H9 (cell line): Measurements from ENCODE around the gene EML5. TPM values are rescaled to one million over a fixed set of nuclear protein-coding genes. Genes with fewer than 3 reads are reported as not detected.

ENCODE experiments used
- DNase-seq: peaks from one replicate; pipeline ENCODE4 v3.0.0-alpha.2; 2017
- H2AFZ ChIP-seq: one replicate; pipeline ENCODE4 v1.6.1; 2013; ENCODE audit warnings: mild to moderate bottlenecking, low read length, control low read depth, moderate library complexity
- H2AK5ac ChIP-seq: 2 replicates; pipeline ENCODE4 v1.6.1; 2013; ENCODE audit warnings: low read length, control low read depth, mixed read lengths; ENCODE audit not compliant: insufficient read length
- H2BK120ac ChIP-seq: one replicate; pipeline ENCODE4 v1.6.1; 2013; ENCODE audit warnings: low read depth, mild to moderate bottlenecking, low read length, control low read depth, inconsistent platforms; ENCODE audit not compliant: poor library complexity, severe bottlenecking
- H2BK12ac ChIP-seq: 2 replicates; pipeline ENCODE4 v1.6.1; 2013; ENCODE audit warnings: low read length, control low read depth, mixed read lengths, low read depth; ENCODE audit not compliant: insufficient read length
- H2BK15ac ChIP-seq: 2 replicates; pipeline ENCODE4 v1.6.1; 2013; ENCODE audit warnings: low read depth, low read length, control low read depth
- H2BK20ac ChIP-seq: one replicate; pipeline ENCODE4 v1.6.1; 2013; ENCODE audit warnings: low read depth, mild to moderate bottlenecking, low read length, control low read depth, inconsistent platforms; ENCODE audit not compliant: poor library complexity, severe bottlenecking
- H2BK5ac ChIP-seq: 2 replicates; pipeline ENCODE4 v1.6.1; 2013; ENCODE audit warnings: low read length, control low read depth, mixed read lengths; ENCODE audit not compliant: insufficient read length
- H3K14ac ChIP-seq: 2 replicates; pipeline ENCODE4 v1.6.1; 2013; ENCODE audit warnings: low read length, control low read depth; ENCODE audit not compliant: insufficient read depth
- H3K18ac ChIP-seq: 2 replicates; pipeline ENCODE4 v1.6.1; 2013; ENCODE audit warnings: low read depth, mild to moderate bottlenecking, mixed read lengths, low read length, control low read depth; ENCODE audit not compliant: insufficient read length
- H3K23ac ChIP-seq: 2 replicates; pipeline ENCODE4 v1.6.1; 2013; ENCODE audit warnings: low read length, control low read depth, mixed read lengths, low read depth; ENCODE audit not compliant: insufficient read length
- H3K23me2 ChIP-seq: 2 replicates; pipeline ENCODE4 v1.6.1; 2013; ENCODE audit warnings: low read depth, mild to moderate bottlenecking, mixed read lengths, low read length, control low read depth; ENCODE audit not compliant: insufficient read length, poor library complexity, severe bottlenecking
- H3K27ac ChIP-seq: 2 replicates; pipeline ENCODE4 v1.5.1; 2013; ENCODE audit warnings: low read length, control low read depth, mixed read lengths, low read depth; ENCODE audit not compliant: insufficient read length
- H3K27me3 ChIP-seq: 2 replicates; pipeline ENCODE4 v1.6.1; 2013; ENCODE audit warnings: low read length, control low read depth, inconsistent platforms; ENCODE audit not compliant: insufficient read depth
- H3K4ac ChIP-seq: 2 replicates; pipeline ENCODE4 v1.6.1; 2013; ENCODE audit warnings: low read depth, mild to moderate bottlenecking, control low read depth, inconsistent platforms, low read length, moderate library complexity
- H3K4me1 ChIP-seq: 2 replicates; pipeline ENCODE4 v1.6.1; 2013; ENCODE audit warnings: low read length, control low read depth, inconsistent platforms; ENCODE audit not compliant: insufficient read depth
- H3K4me2 ChIP-seq: 2 replicates; pipeline ENCODE4 v1.6.1; 2013; ENCODE audit warnings: low read length, control low read depth, mixed read lengths; ENCODE audit not compliant: insufficient read length, insufficient read depth
- H3K56ac ChIP-seq: 2 replicates; pipeline ENCODE4 v1.6.1; 2013; ENCODE audit warnings: low read depth, mild to moderate bottlenecking, mixed read lengths, low read length, control low read depth; ENCODE audit not compliant: insufficient read length
- H3K79me1 ChIP-seq: 2 replicates; pipeline ENCODE4 v1.6.1; 2013; ENCODE audit warnings: low read depth, mild to moderate bottlenecking, moderate library complexity, low read length, control low read depth, inconsistent platforms; ENCODE audit not compliant: insufficient read depth, poor library complexity, severe bottlenecking
- H3K79me2 ChIP-seq: 2 replicates; pipeline ENCODE4 v1.6.1; 2013; ENCODE audit warnings: low read length, control low read depth, inconsistent platforms; ENCODE audit not compliant: insufficient read depth
- H3K9ac ChIP-seq: 2 replicates; pipeline ENCODE4 v1.6.1; 2013; ENCODE audit warnings: low read length, control low read depth, mixed read lengths; ENCODE audit not compliant: insufficient read length; ENCODE audit errors: extremely low read depth
- H3K9me3 ChIP-seq: one replicate; pipeline ENCODE4 v1.6.1; 2013; ENCODE audit warnings: low read depth, low read length, inconsistent platforms; ENCODE audit not compliant: control insufficient read depth
- H3T11ph ChIP-seq: one replicate; pipeline ENCODE4 v1.6.1; 2013; ENCODE audit warnings: mild to moderate bottlenecking, low read length, control low read depth, inconsistent platforms
- H4K20me1 ChIP-seq: one replicate; pipeline ENCODE4 v1.6.1; 2013; ENCODE audit not compliant: control insufficient read depth, insufficient read length, insufficient read depth
- H4K5ac ChIP-seq: 2 replicates; pipeline ENCODE4 v1.6.1; 2013; ENCODE audit warnings: low read depth, mild to moderate bottlenecking, mixed read lengths, low read length, control low read depth; ENCODE audit not compliant: insufficient read length
- H4K8ac ChIP-seq: replicated peaks from 2 replicates; pipeline ENCODE4 v1.6.1; 2013; ENCODE audit warnings: low read length, control low read depth, mixed read lengths, low read depth; ENCODE audit not compliant: insufficient read length
- H4K91ac ChIP-seq: 2 replicates; pipeline ENCODE4 v1.6.1; 2013; ENCODE audit warnings: low read depth, mild to moderate bottlenecking, moderate library complexity, mixed read lengths, low read length, control low read depth; ENCODE audit not compliant: insufficient read length
- H3K27ac Mint-ChIP-seq, 3 experiments: 2 replicates in 2 of 3; 3 replicates in 1 of 3; pipeline ENCODE4 v1.8.0; 2020 to 2021; ENCODE audit warnings: mixed read lengths in 3 of 3, mild to moderate bottlenecking in 1 of 3, moderate library complexity in 1 of 3
- H3K27me3 Mint-ChIP-seq: 2 replicates; pipeline ENCODE4 v1.8.0; 2021; ENCODE audit warnings: low read depth, mild to moderate bottlenecking, moderate library complexity, mixed read lengths
- H3K36me3 Mint-ChIP-seq, 3 experiments: 2 replicates in 2 of 3; 3 replicates in 1 of 3; pipeline ENCODE4 v1.8.0; 2020 to 2021; ENCODE audit warnings: low read depth in 3 of 3, mixed read lengths in 3 of 3; ENCODE audit not compliant: insufficient read depth in 1 of 3
- H3K4me1 Mint-ChIP-seq, 2 experiments: 2 replicates each; pipeline ENCODE4 v1.8.0; 2020; ENCODE audit warnings: mixed read lengths in 2 of 2
- H3K4me3 Mint-ChIP-seq, 2 experiments: 2 replicates in 1 of 2; 3 replicates in 1 of 2; pipeline ENCODE4 v1.8.0; 2020 to 2021; ENCODE audit warnings: mild to moderate bottlenecking in 2 of 2, mixed read lengths in 2 of 2, moderate library complexity in 1 of 2
- H3K9me3 Mint-ChIP-seq, 2 experiments: 2 replicates in 1 of 2; 3 replicates in 1 of 2; pipeline ENCODE4 v1.8.0; 2020; ENCODE audit warnings: mild to moderate bottlenecking in 2 of 2, mixed read lengths in 2 of 2, moderate library complexity in 1 of 2
- CTCF ChIP-seq: fragments of 200-600 bp; sonication (generic); conservative IDR thresholded peaks from 3 replicates; pipeline ENCODE4 v1.8.0; 2021; ENCODE audit warnings: antibody characterized with exemption, mild to moderate bottlenecking
- WGBS: extraction: QIAGEN DNeasy Blood & Tissue Kit; methylation state at CpG from one replicate; pipeline ENCODE4 v1.1.7; 2013; ENCODE audit warnings: missing lambda C conversion rate, low lambda C conversion rate, mixed read lengths; ENCODE audit not compliant: insufficient read length; ENCODE audit errors: extremely low coverage; 5-methylcytosine and 5-hydroxymethylcytosine counted together
- total RNA-seq: library from RNA; stranded (reverse); gene quantifications from 2 replicates; pipeline ENCODE4 v1.2.1, GENCODE V29; 2021

Gene EML5
- total RNA-seq, 1 experiment from 2014 or later: 0.81 TPM

GRCh38 chr14:88733121-88733520, 59.6 kb downstream of the EML5 start:
- Histone ChIP-seq H2AFZ (no peak overlapping the region), H3K9ac (no peak overlapping the region), H3K14ac (no peak overlapping the region), H3K79me2 (no peaks in the 10 kb centered on the region), H3K18ac (no peak overlapping the region), H3K4ac (no peak overlapping the region), H3K27ac (no peak overlapping the region), H2AK5ac (no peak overlapping the region), H2BK5ac (no peak overlapping the region), H3K9me3 (no peaks in the 10 kb centered on the region), H3K56ac (no peak overlapping the region), H2BK15ac (no peak overlapping the region), H4K8ac (no peak overlapping the region), H3K23ac (no peak overlapping the region), H4K91ac (no peak overlapping the region), H2BK20ac (no peak overlapping the region), H3K4me1 (no peaks in the 10 kb centered on the region), H3K27me3 (no peaks in the 10 kb centered on the region), H3K4me2 (no peak overlapping the region), H4K5ac (no peak overlapping the region), H3K79me1 (no peaks in the 10 kb centered on the region), H2BK12ac (no peak overlapping the region), H3T11ph (no peak overlapping the region), H3K23me2 (no peaks in the 10 kb centered on the region), H4K20me1 (no peaks in the 10 kb centered on the region), H2BK120ac (no peak overlapping the region)
- no peaks in the 10 kb centered on the region; a peak in 1 of 7 replicates for H3K36me3 Mint-ChIP-seq
- H3K9me3 Mint-ChIP-seq: peaks cover 0 to 2% of the 10 kb centered on the region in 2 experiments; a peak in 3 of 5 replicates
- DNase-seq: no peak
- no peak overlapping the region for H3K27ac Mint-ChIP-seq
- WGBS: no CpG with 5 or more reads among the region's 2 CpGs
- H3K4me3 Mint-ChIP-seq: no peak overlapping the region
- H3K4me1 Mint-ChIP-seq: no peaks in the 10 kb centered on the region
- TF ChIP-seq CTCF: no peak
- H3K27me3 Mint-ChIP-seq: no peaks in the 10 kb centered on the region
